ENCODE data around the gene IL1RAPL1. TPM values are rescaled to one million over a fixed set of nuclear protein-coding genes. Genes with fewer than 3 reads are reported as not detected.

Gene IL1RAPL1
- total and polyA plus RNA-seq, 2 experiments from 2014 or later: 0.18 to 0.49 TPM

DNA sequence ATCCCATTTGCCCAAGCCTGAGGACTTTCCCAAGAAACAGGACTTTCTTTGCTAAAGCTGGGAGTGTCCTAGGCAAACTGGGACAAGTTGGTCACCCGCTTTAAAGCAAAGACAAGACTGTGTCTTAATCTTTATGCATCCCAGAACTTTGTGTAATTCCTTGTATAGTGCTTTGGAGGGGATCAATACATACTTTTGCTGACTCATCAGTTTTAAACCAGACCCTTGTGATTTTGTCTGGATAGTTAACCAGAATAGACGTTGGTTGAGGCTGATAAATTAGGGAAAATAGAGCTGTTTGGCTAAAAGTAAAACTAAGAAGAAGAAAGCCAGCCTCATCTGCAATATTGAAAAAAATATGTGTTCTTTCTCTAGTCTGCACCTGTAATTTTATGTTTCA lies 82.8 kb downstream of the IL1RAPL1 start:
- H4K20me1 ChIP-seq (replicated peaks; ENCODE audit: insufficient read depth): no peaks in the 10 kb centered on the region
- no peaks in the 10 kb centered on the region for H3K4me1 ChIP-seq (ENCODE audit: insufficient read depth)
- H3K4me3 Mint-ChIP-seq: no peak overlapping the region
- ATAC-seq (no peak), DNase-seq (ENCODE audit: low spot score) (no peak)
- no peaks in the 10 kb centered on the region for H3K36me3 Mint-ChIP-seq (ENCODE audit: low read depth)
- no peaks in the 10 kb centered on the region for H3K27me3 ChIP-seq (ENCODE audit: insufficient read depth)
- no peak overlapping the region for H3K4me2 ChIP-seq
- H3K27me3 Mint-ChIP-seq (ENCODE audit: insufficient read depth, low read depth, poor library complexity): no peaks in the 10 kb centered on the region
- H2AFZ ChIP-seq: no peak overlapping the region
- TF ChIP-seq, protein P1, sequence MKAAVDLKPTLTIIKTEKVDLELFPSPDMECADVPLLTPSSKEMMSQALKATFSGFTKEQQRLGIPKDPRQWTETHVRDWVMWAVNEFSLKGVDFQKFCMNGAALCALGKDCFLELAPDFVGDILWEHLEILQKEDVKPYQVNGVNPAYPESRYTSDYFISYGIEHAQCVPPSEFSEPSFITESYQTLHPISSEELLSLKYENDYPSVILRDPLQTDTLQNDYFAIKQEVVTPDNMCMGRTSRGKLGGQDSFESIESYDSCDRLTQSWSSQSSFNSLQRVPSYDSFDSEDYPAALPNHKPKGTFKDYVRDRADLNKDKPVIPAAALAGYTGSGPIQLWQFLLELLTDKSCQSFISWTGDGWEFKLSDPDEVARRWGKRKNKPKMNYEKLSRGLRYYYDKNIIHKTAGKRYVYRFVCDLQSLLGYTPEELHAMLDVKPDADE (IDR thresholded peaks at IDR 0.05): no peak
- TF ChIP-seq POLR2AphosphoS5 (IDR thresholded peaks at IDR 0.05; ENCODE audit: low read depth) (no peak), EZH2phosphoT487 (IDR thresholded peaks at IDR 0.05; ENCODE audit: unreplicated experiment) (no peak), NANOG (IDR thresholded peaks at IDR 0.05; ENCODE audit: borderline replicate concordance) (no peak), EZH2 (IDR thresholded peaks at IDR 0.05; ENCODE audit: low read depth, unreplicated experiment) (no peak), ZNF331 (CRISPR knock-in tag; IDR thresholded peaks at IDR 0.05; ENCODE audit: low read depth) (no peak), ZNF114 (CRISPR knock-in tag; IDR thresholded peaks at IDR 0.05) (no peak), CREB1 (CRISPR knock-in tag; IDR thresholded peaks at IDR 0.05; ENCODE audit: low read depth) (no peak), STAT1 (IDR thresholded peaks at IDR 0.05; ENCODE audit: unreplicated experiment) (no peak), JUNB (IDR thresholded peaks at IDR 0.05; ENCODE audit: unreplicated experiment) (no peak)
- TF ChIP-seq, protein P2, sequence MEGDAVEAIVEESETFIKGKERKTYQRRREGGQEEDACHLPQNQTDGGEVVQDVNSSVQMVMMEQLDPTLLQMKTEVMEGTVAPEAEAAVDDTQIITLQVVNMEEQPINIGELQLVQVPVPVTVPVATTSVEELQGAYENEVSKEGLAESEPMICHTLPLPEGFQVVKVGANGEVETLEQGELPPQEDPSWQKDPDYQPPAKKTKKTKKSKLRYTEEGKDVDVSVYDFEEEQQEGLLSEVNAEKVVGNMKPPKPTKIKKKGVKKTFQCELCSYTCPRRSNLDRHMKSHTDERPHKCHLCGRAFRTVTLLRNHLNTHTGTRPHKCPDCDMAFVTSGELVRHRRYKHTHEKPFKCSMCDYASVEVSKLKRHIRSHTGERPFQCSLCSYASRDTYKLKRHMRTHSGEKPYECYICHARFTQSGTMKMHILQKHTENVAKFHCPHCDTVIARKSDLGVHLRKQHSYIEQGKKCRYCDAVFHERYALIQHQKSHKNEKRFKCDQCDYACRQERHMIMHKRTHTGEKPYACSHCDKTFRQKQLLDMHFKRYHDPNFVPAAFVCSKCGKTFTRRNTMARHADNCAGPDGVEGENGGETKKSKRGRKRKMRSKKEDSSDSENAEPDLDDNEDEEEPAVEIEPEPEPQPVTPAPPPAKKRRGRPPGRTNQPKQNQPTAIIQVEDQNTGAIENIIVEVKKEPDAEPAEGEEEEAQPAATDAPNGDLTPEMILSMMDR (conservative IDR thresholded peaks at IDR 0.05; ENCODE audit: low read depth in 2 of 2): no peak
- TF ChIP-seq, protein P3, sequence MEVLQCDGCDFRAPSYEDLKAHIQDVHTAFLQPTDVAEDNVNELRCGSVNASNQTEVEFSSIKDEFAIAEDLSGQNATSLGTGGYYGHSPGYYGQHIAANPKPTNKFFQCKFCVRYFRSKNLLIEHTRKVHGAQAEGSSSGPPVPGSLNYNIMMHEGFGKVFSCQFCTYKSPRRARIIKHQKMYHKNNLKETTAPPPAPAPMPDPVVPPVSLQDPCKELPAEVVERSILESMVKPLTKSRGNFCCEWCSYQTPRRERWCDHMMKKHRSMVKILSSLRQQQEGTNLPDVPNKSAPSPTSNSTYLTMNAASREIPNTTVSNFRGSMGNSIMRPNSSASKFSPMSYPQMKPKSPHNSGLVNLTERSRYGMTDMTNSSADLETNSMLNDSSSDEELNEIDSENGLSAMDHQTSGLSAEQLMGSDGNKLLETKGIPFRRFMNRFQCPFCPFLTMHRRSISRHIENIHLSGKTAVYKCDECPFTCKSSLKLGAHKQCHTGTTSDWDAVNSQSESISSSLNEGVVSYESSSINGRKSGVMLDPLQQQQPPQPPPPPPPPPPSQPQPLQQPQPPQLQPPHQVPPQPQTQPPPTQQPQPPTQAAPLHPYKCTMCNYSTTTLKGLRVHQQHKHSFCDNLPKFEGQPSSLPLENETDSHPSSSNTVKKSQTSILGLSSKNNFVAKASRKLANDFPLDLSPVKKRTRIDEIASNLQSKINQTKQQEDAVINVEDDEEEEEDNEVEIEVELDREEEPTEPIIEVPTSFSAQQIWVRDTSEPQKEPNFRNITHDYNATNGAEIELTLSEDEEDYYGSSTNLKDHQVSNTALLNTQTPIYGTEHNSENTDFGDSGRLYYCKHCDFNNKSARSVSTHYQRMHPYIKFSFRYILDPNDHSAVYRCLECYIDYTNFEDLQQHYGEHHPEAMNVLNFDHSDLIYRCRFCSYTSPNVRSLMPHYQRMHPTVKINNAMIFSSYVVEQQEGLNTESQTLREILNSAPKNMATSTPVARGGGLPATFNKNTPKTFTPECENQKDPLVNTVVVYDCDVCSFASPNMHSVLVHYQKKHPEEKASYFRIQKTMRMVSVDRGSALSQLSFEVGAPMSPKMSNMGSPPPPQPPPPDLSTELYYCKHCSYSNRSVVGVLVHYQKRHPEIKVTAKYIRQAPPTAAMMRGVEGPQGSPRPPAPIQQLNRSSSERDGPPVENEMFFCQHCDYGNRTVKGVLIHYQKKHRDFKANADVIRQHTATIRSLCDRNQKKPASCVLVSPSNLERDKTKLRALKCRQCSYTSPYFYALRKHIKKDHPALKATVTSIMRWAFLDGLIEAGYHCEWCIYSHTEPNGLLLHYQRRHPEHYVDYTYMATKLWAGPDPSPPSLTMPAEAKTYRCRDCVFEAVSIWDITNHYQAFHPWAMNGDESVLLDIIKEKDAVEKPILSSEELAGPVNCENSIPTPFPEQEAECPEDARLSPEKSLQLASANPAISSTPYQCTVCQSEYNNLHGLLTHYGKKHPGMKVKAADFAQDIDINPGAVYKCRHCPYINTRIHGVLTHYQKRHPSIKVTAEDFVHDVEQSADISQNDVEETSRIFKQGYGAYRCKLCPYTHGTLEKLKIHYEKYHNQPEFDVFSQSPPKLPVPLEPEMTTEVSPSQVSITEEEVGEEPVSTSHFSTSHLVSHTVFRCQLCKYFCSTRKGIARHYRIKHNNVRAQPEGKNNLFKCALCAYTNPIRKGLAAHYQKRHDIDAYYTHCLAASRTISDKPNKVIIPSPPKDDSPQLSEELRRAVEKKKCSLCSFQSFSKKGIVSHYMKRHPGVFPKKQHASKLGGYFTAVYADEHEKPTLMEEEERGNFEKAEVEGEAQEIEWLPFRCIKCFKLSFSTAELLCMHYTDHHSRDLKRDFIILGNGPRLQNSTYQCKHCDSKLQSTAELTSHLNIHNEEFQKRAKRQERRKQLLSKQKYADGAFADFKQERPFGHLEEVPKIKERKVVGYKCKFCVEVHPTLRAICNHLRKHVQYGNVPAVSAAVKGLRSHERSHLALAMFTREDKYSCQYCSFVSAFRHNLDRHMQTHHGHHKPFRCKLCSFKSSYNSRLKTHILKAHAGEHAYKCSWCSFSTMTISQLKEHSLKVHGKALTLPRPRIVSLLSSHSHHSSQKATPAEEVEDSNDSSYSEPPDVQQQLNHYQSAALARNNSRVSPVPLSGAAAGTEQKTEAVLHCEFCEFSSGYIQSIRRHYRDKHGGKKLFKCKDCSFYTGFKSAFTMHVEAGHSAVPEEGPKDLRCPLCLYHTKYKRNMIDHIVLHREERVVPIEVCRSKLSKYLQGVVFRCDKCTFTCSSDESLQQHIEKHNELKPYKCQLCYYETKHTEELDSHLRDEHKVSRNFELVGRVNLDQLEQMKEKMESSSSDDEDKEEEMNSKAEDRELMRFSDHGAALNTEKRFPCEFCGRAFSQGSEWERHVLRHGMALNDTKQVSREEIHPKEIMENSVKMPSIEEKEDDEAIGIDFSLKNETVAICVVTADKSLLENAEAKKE (CRISPR knock-in tag; IDR thresholded peaks at IDR 0.05): no peak
- TF ChIP-seq, protein P4, sequence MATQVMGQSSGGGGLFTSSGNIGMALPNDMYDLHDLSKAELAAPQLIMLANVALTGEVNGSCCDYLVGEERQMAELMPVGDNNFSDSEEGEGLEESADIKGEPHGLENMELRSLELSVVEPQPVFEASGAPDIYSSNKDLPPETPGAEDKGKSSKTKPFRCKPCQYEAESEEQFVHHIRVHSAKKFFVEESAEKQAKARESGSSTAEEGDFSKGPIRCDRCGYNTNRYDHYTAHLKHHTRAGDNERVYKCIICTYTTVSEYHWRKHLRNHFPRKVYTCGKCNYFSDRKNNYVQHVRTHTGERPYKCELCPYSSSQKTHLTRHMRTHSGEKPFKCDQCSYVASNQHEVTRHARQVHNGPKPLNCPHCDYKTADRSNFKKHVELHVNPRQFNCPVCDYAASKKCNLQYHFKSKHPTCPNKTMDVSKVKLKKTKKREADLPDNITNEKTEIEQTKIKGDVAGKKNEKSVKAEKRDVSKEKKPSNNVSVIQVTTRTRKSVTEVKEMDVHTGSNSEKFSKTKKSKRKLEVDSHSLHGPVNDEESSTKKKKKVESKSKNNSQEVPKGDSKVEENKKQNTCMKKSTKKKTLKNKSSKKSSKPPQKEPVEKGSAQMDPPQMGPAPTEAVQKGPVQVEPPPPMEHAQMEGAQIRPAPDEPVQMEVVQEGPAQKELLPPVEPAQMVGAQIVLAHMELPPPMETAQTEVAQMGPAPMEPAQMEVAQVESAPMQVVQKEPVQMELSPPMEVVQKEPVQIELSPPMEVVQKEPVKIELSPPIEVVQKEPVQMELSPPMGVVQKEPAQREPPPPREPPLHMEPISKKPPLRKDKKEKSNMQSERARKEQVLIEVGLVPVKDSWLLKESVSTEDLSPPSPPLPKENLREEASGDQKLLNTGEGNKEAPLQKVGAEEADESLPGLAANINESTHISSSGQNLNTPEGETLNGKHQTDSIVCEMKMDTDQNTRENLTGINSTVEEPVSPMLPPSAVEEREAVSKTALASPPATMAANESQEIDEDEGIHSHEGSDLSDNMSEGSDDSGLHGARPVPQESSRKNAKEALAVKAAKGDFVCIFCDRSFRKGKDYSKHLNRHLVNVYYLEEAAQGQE (IDR thresholded peaks at IDR 0.05; ENCODE audit: unreplicated experiment): no peak
- no peak overlapping the region for H3K27ac ChIP-seq (ENCODE audit: low read depth)
- no peaks in the 10 kb centered on the region for H3K79me2 ChIP-seq (replicated peaks; ENCODE audit: insufficient read depth)
- no peaks in the 10 kb centered on the region for H3K9me3 Mint-ChIP-seq
- no peak overlapping the region for H3K27ac Mint-ChIP-seq
- H3K36me3 ChIP-seq (ENCODE audit: insufficient read depth): no peaks in the 10 kb centered on the region
- H3K4me3 ChIP-seq: no peak overlapping the region
- no peaks in the 10 kb centered on the region for H3K9me2 ChIP-seq (ENCODE audit: insufficient read depth)
- H3F3A ChIP-seq (replicated peaks; ENCODE audit: low read depth): no peaks in the 10 kb centered on the region
- H3K4me1 Mint-ChIP-seq: peaks cover 6% of the 10 kb centered on the region; the same call in 1 of the 3 replicates

All from GM23338 (cell line).